Mammary epithelial cell (primary cell): ENCODE measurements around the gene TMEM256.

ENCODE experiments used
- EZH2 ChIP-seq: IDR thresholded peaks from 2 replicates; pipeline ENCODE4 v1.6.1; 2012; ENCODE audit warnings: low read length, inconsistent platforms, borderline replicate concordance
- TF ChIP-seq, protein P1 (sequence below), 2 donors: IDR thresholded peaks in 1 of 2; conservative IDR thresholded peaks in 1 of 2; 2 replicates each; pipeline ENCODE4 v1.5.1; 2011 to 2012; ENCODE audit warnings: inconsistent platforms in 2 of 2, low read length in 2 of 2, mild to moderate bottlenecking in 2 of 2, control low read depth in 1 of 2, low read depth in 1 of 2; ENCODE audit not compliant: insufficient read depth in 1 of 2; ENCODE audit errors: extremely low read depth in 1 of 2

DNA sequence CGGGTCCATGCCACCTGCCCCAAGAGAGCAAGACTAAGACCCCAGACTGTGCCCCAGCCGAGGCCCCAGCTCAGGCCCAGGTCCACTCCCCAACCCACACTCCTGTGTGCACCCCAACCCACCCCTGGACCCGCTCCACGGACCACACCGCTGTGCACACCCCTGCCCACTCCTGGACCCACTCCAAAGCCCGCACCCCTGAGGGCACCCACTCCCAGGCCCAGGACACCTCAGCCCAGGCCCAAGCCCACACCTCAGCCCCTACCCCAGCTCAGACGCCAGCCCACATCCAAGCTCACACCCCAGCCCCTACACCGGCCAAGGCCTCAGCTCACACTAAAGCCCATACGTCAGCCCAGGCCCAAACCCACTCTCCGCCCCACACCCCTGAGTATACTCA, 25.8 kb upstream of the TMEM256 start:
- TF ChIP-seq, protein P1, sequence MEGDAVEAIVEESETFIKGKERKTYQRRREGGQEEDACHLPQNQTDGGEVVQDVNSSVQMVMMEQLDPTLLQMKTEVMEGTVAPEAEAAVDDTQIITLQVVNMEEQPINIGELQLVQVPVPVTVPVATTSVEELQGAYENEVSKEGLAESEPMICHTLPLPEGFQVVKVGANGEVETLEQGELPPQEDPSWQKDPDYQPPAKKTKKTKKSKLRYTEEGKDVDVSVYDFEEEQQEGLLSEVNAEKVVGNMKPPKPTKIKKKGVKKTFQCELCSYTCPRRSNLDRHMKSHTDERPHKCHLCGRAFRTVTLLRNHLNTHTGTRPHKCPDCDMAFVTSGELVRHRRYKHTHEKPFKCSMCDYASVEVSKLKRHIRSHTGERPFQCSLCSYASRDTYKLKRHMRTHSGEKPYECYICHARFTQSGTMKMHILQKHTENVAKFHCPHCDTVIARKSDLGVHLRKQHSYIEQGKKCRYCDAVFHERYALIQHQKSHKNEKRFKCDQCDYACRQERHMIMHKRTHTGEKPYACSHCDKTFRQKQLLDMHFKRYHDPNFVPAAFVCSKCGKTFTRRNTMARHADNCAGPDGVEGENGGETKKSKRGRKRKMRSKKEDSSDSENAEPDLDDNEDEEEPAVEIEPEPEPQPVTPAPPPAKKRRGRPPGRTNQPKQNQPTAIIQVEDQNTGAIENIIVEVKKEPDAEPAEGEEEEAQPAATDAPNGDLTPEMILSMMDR (conservative IDR thresholded peaks at IDR 0.05 in 1 of 2, IDR thresholded peaks at IDR 0.05 in 1 of 2; ENCODE audit: extremely low read depth in 1 of 2, insufficient read depth in 1 of 2, low read depth in 1 of 2, low read length in 2 of 2): no peak
- TF ChIP-seq EZH2: no peak
